BLaER1 treated with 17β-estradiol and CSF1 and Interleukin-3, amounts not matched to agents 10 nM and 100 nM (cell line): ENCODE results near the gene CHID1.

ENCODE experiments used
- H3K27ac ChIP-seq, 11 experiments: shearing (Covaris generic); formaldehyde crosslinking; 2 replicates each; pipeline ENCODE4 v1.8.1; 2022
- H3K27me3 ChIP-seq, 11 experiments: shearing (Covaris generic); formaldehyde crosslinking; 2 replicates each; pipeline ENCODE4 v1.8.1; 2022
- H3K36me3 ChIP-seq, 11 experiments: shearing (Covaris generic); formaldehyde crosslinking; 2 replicates each; pipeline ENCODE4 v1.8.1; 2022
- H3K4me1 ChIP-seq, 10 experiments: shearing (Covaris generic); formaldehyde crosslinking; 2 replicates each; pipeline ENCODE4 v1.8.1; 2022
- H3K4me2 ChIP-seq, 11 experiments: shearing (Covaris generic); formaldehyde crosslinking; 2 replicates each; pipeline ENCODE4 v1.8.1; 2022
- H3K4me3 ChIP-seq, 10 experiments: shearing (Covaris generic); formaldehyde crosslinking; 2 replicates each; pipeline ENCODE4 v1.8.1; 2022
- H3K9ac ChIP-seq, 11 experiments: shearing (Covaris generic); formaldehyde crosslinking; 2 replicates each; pipeline ENCODE4 v1.8.1; 2022
- H3K9me3 ChIP-seq, 11 experiments: shearing (Covaris generic); formaldehyde crosslinking; replicated peaks in 1 of 11; 2 replicates each; pipeline ENCODE4 v1.8.1; 2022
- H4K20me1 ChIP-seq, 11 experiments: shearing (Covaris generic); formaldehyde crosslinking; 2 replicates each; pipeline ENCODE4 v1.8.1; 2022
- Cebpa-rat ChIP-seq, 11 experiments: shearing (Covaris generic); IDR thresholded peaks; 2 replicates each; pipeline ENCODE4 v1.8.1; 2022

The CHID1 gene

GRCh38 chr11:870127-870413 lies 40.5 kb downstream of the CHID1 start:
- TF ChIP-seq Cebpa-rat (IDR thresholded peaks at IDR 0.05), result no peak
- Histone ChIP-seq H3K9ac (0 out of 22 replicates have a peak overlapping the region, but pooled peaks of 1 of the 11 experiments have one; percentile 10), H3K4me1 (0 out of 20 replicates have a peak, but pooled peaks cover 0 to 7% (median 0%) of the 10 kb centered on the region in 10 experiments), H3K4me3 (no peak overlapping the region), H3K9me3 (no peaks in the 10 kb centered on the region), H3K27ac (no peak overlapping the region), H4K20me1 (peaks cover 0 to 95% (median 30%) of the 10 kb centered on the region in 11 experiments; a peak in 14 of 22 replicates), H3K4me2 (no peak overlapping the region), H3K36me3 (peaks cover 0 to 50% (median 35%) of the 10 kb centered on the region in 11 experiments; a peak in 16 of 22 replicates), H3K27me3 (no peaks in the 10 kb centered on the region)

DNA sequence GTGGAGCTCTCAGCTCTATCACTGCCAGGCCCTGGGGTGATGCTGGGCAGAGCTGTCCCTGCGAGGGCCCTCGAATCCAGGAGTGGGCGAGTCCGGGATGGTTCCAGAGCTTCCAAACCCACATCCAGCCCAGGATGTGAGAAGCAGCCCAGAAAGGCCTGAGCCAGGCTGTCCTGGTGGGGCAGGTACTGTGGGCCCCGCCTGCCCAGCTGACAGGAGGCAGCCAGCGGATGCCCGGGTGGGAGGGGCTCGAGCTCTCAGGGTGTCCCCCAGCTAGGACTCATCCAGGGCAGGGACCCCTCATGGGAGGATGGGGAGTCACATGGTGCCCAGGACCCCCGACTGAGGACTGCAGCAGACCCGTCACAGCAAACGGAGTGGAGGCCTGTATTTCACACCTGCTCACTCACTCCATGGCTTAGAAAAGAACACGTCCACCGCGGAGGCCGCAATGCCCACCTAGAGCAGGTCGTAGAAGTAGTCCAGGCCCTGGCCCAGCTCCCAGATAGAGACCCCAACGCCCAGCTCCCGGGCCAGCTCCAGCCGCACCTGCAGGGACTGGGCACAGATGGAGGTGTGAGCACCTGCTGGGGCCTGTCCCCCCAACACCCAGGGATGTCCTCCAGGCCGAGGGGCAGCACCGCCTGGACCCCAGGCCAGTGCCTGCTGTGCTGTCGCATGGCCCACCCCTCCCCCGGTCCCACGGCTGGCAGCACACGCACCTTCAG lies 41.0 kb downstream of the CHID1 start:
- Histone ChIP-seq H3K9ac (no peak overlapping the region), H4K20me1 (peaks cover 0 to 95% (median 33%) of the 10 kb centered on the region in 11 experiments; a peak in 15 of 22 replicates), H3K27ac (no peak overlapping the region), H3K4me3 (no peak overlapping the region), H3K4me1 (0 out of 20 replicates have a peak, but pooled peaks cover 0 to 7% (median 0%) of the 10 kb centered on the region in 10 experiments), H3K36me3 (peaks cover 0 to 46% (median 33%) of the 10 kb centered on the region in 11 experiments; a peak in 17 of 22 replicates), H3K4me2 (no peak overlapping the region), H3K9me3 (no peaks in the 10 kb centered on the region), H3K27me3 (no peaks in the 10 kb centered on the region)
- no peak for TF ChIP-seq Cebpa-rat (IDR thresholded peaks at IDR 0.05)

- Histone ChIP-seq H3K27ac (no peak overlapping the region), H3K4me1 (peaks cover 0 to 7% (median 0%) of the 10 kb centered on the region in 10 experiments; a peak in 2 of 20 replicates), H3K9me3 (no peaks in the 10 kb centered on the region), H4K20me1 (peaks cover 0 to 96% (median 41%) of the 10 kb centered on the region in 11 experiments; a peak in 17 of 22 replicates), H3K9ac (no peak overlapping the region), H3K36me3 (peaks cover 0 to 50% (median 33%) of the 10 kb centered on the region in 11 experiments; a peak in 17 of 22 replicates), H3K27me3 (no peaks in the 10 kb centered on the region), H3K4me3 (no peak overlapping the region), H3K4me2 (no peak overlapping the region)
- no peak for TF ChIP-seq Cebpa-rat (IDR thresholded peaks at IDR 0.05)
These were observed 41.8 kb downstream of the CHID1 start for GRCh38 chr11:868802-869201.

GRCh38 chr11:868394-868793 lies 42.2 kb downstream of the CHID1 start:
- Histone ChIP-seq H3K4me1 (peaks cover 0 to 7% (median 0%) of the 10 kb centered on the region in 10 experiments; a peak in 3 of 20 replicates), H3K36me3 (peaks cover 0 to 54% (median 33%) of the 10 kb centered on the region in 11 experiments; a peak in 17 of 22 replicates), H3K27ac (no peak overlapping the region), H3K9me3 (no peaks in the 10 kb centered on the region), H4K20me1 (peaks cover 0 to 98% (median 45%) of the 10 kb centered on the region in 11 experiments; a peak in 17 of 22 replicates), H3K4me3 (no peak overlapping the region), H3K4me2 (no peak overlapping the region), H3K27me3 (no peaks in the 10 kb centered on the region), H3K9ac (no peak overlapping the region)
- TF ChIP-seq Cebpa-rat (IDR thresholded peaks at IDR 0.05), result no peak

DNA sequence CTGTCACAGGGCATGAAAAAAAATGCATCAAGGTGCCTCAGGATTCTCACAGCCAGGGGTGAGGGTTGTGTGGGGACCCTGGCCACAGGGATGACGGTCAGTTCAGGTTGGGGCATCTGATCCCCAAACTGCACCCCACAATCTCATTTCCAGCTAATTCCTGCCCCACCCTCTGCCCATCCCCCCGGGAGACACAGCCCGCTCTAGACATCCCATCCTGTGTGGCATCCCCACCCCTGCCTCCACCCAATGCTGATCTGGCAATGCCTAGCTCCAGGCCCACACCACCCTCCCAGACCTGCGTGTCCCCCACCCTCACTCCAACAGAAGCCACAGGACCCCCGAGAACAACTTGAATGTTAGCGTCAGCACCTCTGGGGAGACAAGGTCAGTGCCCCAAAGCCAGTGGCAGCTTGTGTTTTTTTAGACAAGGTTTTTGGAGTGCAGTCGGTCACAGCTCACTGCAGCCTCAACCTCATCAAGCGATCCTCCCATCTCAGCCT lies 42.7 kb downstream of the CHID1 start:
- peaks cover 0 to 59% (median 33%) of the 10 kb centered on the region in 11 experiments; a peak in 17 of 22 replicates for H3K36me3 ChIP-seq

GRCh38 chr11:866481-866880 lies 44.1 kb downstream of the CHID1 start:
- no peak overlapping the region for H3K27ac ChIP-seq
- peaks cover 0 to 18% (median 2%) of the 10 kb centered on the region in 10 experiments; a peak in 7 of 20 replicates for H3K4me1 ChIP-seq

More for the DNA sequence above, 42.7 kb downstream of the CHID1 start:
- H4K20me1 ChIP-seq, result peaks cover 0 to 98% (median 48%) of the 10 kb centered on the region in 11 experiments; a peak in 17 of 22 replicates
- no peak for TF ChIP-seq Cebpa-rat (IDR thresholded peaks at IDR 0.05)
- H3K27me3 ChIP-seq, result no peaks in the 10 kb centered on the region
- H3K9ac ChIP-seq, result no peak overlapping the region
- no peak overlapping the region for H3K4me3 ChIP-seq
- no peaks in the 10 kb centered on the region for H3K9me3 ChIP-seq
- H3K27ac ChIP-seq, result no peak overlapping the region
- H3K4me2 ChIP-seq, result no peak overlapping the region
- H3K4me1 ChIP-seq, result peaks cover 0 to 7% (median 0%) of the 10 kb centered on the region in 10 experiments; a peak in 3 of 20 replicates

GRCh38 chr11:865462-866430 lies 44.9 kb downstream of the CHID1 start:
- Histone ChIP-seq H3K27me3 (no peaks in the 10 kb centered on the region), H3K9ac (no peak overlapping the region), H3K36me3 (peaks cover 0 to 76% (median 25%) of the 10 kb centered on the region in 11 experiments; a peak in 16 of 22 replicates), H3K9me3 (no peaks in the 10 kb centered on the region), H4K20me1 (peaks cover 6 to 100% (median 61%) of the 10 kb centered on the region in 11 experiments; a peak in 18 of 22 replicates), H3K4me2 (no peak overlapping the region), H3K27ac (no peak overlapping the region), H3K4me1 (peaks cover 0 to 19% (median 7%) of the 10 kb centered on the region in 10 experiments; a peak in 10 of 20 replicates), H3K4me3 (no peak overlapping the region)
- TF ChIP-seq Cebpa-rat (IDR thresholded peaks at IDR 0.05), result no peak

More at GRCh38 chr11:866481-866880, 44.1 kb downstream of the CHID1 start:
- H3K9ac ChIP-seq, result no peak overlapping the region
- H3K4me2 ChIP-seq, result no peak overlapping the region
- peaks cover 0 to 72% (median 27%) of the 10 kb centered on the region in 11 experiments; a peak in 17 of 22 replicates for H3K36me3 ChIP-seq
- H4K20me1 ChIP-seq, result peaks cover 6 to 99% (median 56%) of the 10 kb centered on the region in 11 experiments; a peak in 17 of 22 replicates
- H3K27me3 ChIP-seq, result no peaks in the 10 kb centered on the region
- no peak overlapping the region for H3K4me3 ChIP-seq
- TF ChIP-seq Cebpa-rat (IDR thresholded peaks at IDR 0.05), result no peak
- no peaks in the 10 kb centered on the region for H3K9me3 ChIP-seq

- no peak overlapping the region for H3K9ac ChIP-seq
- no peak for TF ChIP-seq Cebpa-rat (IDR thresholded peaks at IDR 0.05)
- peaks cover 0 to 81% (median 22%) of the 10 kb centered on the region in 11 experiments; a peak in 16 of 22 replicates for H3K36me3 ChIP-seq
- no peak overlapping the region for H3K27ac ChIP-seq
- peaks cover 11 to 100% (median 69%) of the 10 kb centered on the region in 11 experiments; a peak in 20 of 22 replicates for H4K20me1 ChIP-seq
- no peaks in the 10 kb centered on the region for H3K9me3 ChIP-seq
- H3K4me1 ChIP-seq, result peaks cover 0 to 28% (median 15%) of the 10 kb centered on the region in 10 experiments; a peak in 17 of 20 replicates
- no peaks in the 10 kb centered on the region for H3K27me3 ChIP-seq
- no peak overlapping the region for H3K4me3 ChIP-seq
- no peak overlapping the region for H3K4me2 ChIP-seq
These were observed 45.7 kb downstream of the CHID1 start for GRCh38 chr11:864898-865297.
